Nephron (organoid): ENCODE results near the gene KIF16B.

ENCODE experiments used
- H3K27ac Mint-ChIP-seq, 3 experiments: 2 replicates each; pipeline ENCODE4 v1.8.0; 2020; ENCODE audit warnings: mixed read lengths in 3 of 3, mild to moderate bottlenecking in 2 of 3, moderate library complexity in 1 of 3
- H3K27me3 Mint-ChIP-seq: 2 replicates; pipeline ENCODE4 v1.8.0; 2021; ENCODE audit warnings: low read depth, mild to moderate bottlenecking, moderate library complexity, mixed read lengths
- H3K36me3 Mint-ChIP-seq: 2 replicates; pipeline ENCODE4 v1.8.0; 2020; ENCODE audit warnings: low read depth, mixed read lengths
- H3K4me1 Mint-ChIP-seq: 2 replicates; pipeline ENCODE4 v1.8.0; 2020; ENCODE audit warnings: mixed read lengths
- H3K4me3 Mint-ChIP-seq, 3 experiments: 2 replicates each; pipeline ENCODE4 v1.8.0; 2020; ENCODE audit warnings: mild to moderate bottlenecking in 3 of 3, mixed read lengths in 3 of 3, moderate library complexity in 2 of 3
- H3K9me3 Mint-ChIP-seq: 2 replicates; pipeline ENCODE4 v1.8.0; 2020; ENCODE audit warnings: mixed read lengths
- CTCF ChIP-seq, 3 experiments: fragments of 200-600 bp; sonication (generic); IDR thresholded peaks; one replicate each; pipeline ENCODE4 v1.5.0; 2021; ENCODE audit warnings: antibody characterized with exemption in 3 of 3; ENCODE audit not compliant: unreplicated experiment in 3 of 3

The KIF16B gene

GRCh38 chr20:16407251-16408067 lies 165.8 kb downstream of the KIF16B start:
- Mint-ChIP-seq H3K27ac (no peak overlapping the region), H3K4me1 (no peaks in the 10 kb centered on the region), H3K9me3 (peaks cover 13% of the 10 kb centered on the region), H3K27me3 (no peaks in the 10 kb centered on the region), H3K4me3 (no peak overlapping the region), H3K36me3 (peaks cover 47% of the 10 kb centered on the region)
- no peak for TF ChIP-seq CTCF (IDR thresholded peaks at IDR 0.05; ENCODE audit: unreplicated experiment in 3 of 3)

GRCh38 chr20:16405254-16405653 lies 168.0 kb downstream of the KIF16B start:
- no peaks in the 10 kb centered on the region for H3K4me1 Mint-ChIP-seq
- peaks cover 2% of the 10 kb centered on the region for H3K9me3 Mint-ChIP-seq
- H3K27me3 Mint-ChIP-seq, result no peaks in the 10 kb centered on the region
- TF ChIP-seq CTCF (IDR thresholded peaks at IDR 0.05; ENCODE audit: unreplicated experiment in 3 of 3), result no peak
- no peak overlapping the region for H3K27ac Mint-ChIP-seq
- no peak overlapping the region for H3K4me3 Mint-ChIP-seq
- H3K36me3 Mint-ChIP-seq, result peaks cover 47% of the 10 kb centered on the region

GRCh38 chr20:16404640-16405039 lies 168.6 kb downstream of the KIF16B start:
- H3K4me1 Mint-ChIP-seq, result peaks cover 5% of the 10 kb centered on the region
- peaks cover 4% of the 10 kb centered on the region for H3K9me3 Mint-ChIP-seq
- H3K27me3 Mint-ChIP-seq, result no peaks in the 10 kb centered on the region
- H3K4me3 Mint-ChIP-seq, result no peak overlapping the region
- peaks cover 52% of the 10 kb centered on the region for H3K36me3 Mint-ChIP-seq
- TF ChIP-seq CTCF (IDR thresholded peaks at IDR 0.05; ENCODE audit: unreplicated experiment in 3 of 3), result no peak
- H3K27ac Mint-ChIP-seq, result no peak overlapping the region

- Mint-ChIP-seq H3K27me3 (no peaks in the 10 kb centered on the region), H3K36me3 (peaks cover 52% of the 10 kb centered on the region), H3K4me1 (peaks cover 6% of the 10 kb centered on the region), H3K27ac (no peak overlapping the region), H3K4me3 (no peak overlapping the region), H3K9me3 (peaks cover 4% of the 10 kb centered on the region)
- no peak for TF ChIP-seq CTCF (IDR thresholded peaks at IDR 0.05; ENCODE audit: unreplicated experiment in 3 of 3)
These were observed 169.1 kb downstream of the KIF16B start for GRCh38 chr20:16404171-16404570.

- Mint-ChIP-seq H3K27me3 (no peaks in the 10 kb centered on the region), H3K36me3 (peaks cover 55% of the 10 kb centered on the region), H3K27ac (no peak overlapping the region), H3K9me3 (peaks cover 7% of the 10 kb centered on the region), H3K4me3 (no peak overlapping the region), H3K4me1 (peaks cover 18% of the 10 kb centered on the region)
- TF ChIP-seq CTCF (IDR thresholded peaks at IDR 0.05; ENCODE audit: unreplicated experiment in 3 of 3), result no peak
These were observed 173.0 kb downstream of the KIF16B start for GRCh38 chr20:16400234-16400633.

DNA sequence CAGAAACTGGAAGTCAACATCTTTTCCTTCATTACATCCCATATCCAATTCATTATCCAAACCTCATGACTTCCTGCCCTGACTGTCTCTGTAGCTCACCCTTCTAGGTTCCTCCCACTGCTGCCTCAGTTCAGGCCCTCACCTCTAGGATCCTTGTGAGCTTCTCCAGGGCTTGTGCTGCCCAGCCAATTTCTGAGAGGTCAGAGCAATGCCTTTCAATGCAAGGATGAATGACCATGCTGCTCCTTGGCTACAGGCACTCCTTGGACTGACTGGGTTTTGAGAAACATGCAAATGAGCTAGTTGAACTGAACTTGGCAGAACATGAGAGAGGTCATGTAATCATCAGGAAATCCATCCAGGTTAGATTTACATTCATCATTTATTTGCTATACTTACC lies 173.4 kb downstream of the KIF16B start:
- H3K36me3 Mint-ChIP-seq, result peaks cover 55% of the 10 kb centered on the region
- H3K4me3 Mint-ChIP-seq, result no peak overlapping the region
- H3K27me3 Mint-ChIP-seq, result no peaks in the 10 kb centered on the region
- peaks cover 18% of the 10 kb centered on the region for H3K4me1 Mint-ChIP-seq
- peak overlapping the region in 1 of 3 experiments; percentile 28 for H3K27ac Mint-ChIP-seq
- TF ChIP-seq CTCF (IDR thresholded peaks at IDR 0.05; ENCODE audit: unreplicated experiment in 3 of 3), result no peak
- peaks cover 7% of the 10 kb centered on the region for H3K9me3 Mint-ChIP-seq
